Loucy (cell line): ENCODE measurements around the gene DOCK6.

ENCODE experiments used
- H2AFZ ChIP-seq: fragments of 200-600 bp; sonication (generic); 2 replicates; pipeline ENCODE4 v1.6.0; 2016; ENCODE audit warnings: antibody characterized with exemption, mild to moderate bottlenecking, low read length, moderate library complexity
- H3F3A ChIP-seq: fragments of 200-600 bp; 2 replicates; pipeline ENCODE4 v1.6.0; 2016; ENCODE audit warnings: antibody characterized with exemption, low read depth, mild to moderate bottlenecking
- H3K27me3 ChIP-seq: fragments of 200-600 bp; sonication (generic); 2 replicates; pipeline ENCODE4 v1.6.1; 2014; ENCODE audit warnings: low read length, mild to moderate bottlenecking; ENCODE audit not compliant: insufficient read depth, poor library complexity, severe bottlenecking
- H3K36me3 ChIP-seq: fragments of 200-600 bp; sonication (generic); 2 replicates; pipeline ENCODE4 v1.6.1; 2016; ENCODE audit warnings: low read length; ENCODE audit not compliant: insufficient read depth
- H3K4me1 ChIP-seq: fragments of 200-600 bp; sonication (generic); 2 replicates; pipeline ENCODE4 v1.5.1; 2014; ENCODE audit warnings: low read length, mild to moderate bottlenecking; ENCODE audit not compliant: insufficient read depth, poor library complexity, severe bottlenecking
- H3K4me2 ChIP-seq: fragments of 200-600 bp; sonication (generic); 2 replicates; pipeline ENCODE4 v1.6.0; 2014; ENCODE audit warnings: antibody characterized with exemption, low read length, low read depth, mild to moderate bottlenecking; ENCODE audit not compliant: poor library complexity, severe bottlenecking
- H3K4me3 ChIP-seq: fragments of 200-600 bp; sonication (generic); 2 replicates; pipeline ENCODE4 v1.5.1; 2014; ENCODE audit warnings: low read length, mild to moderate bottlenecking, mixed read lengths; ENCODE audit not compliant: poor library complexity, severe bottlenecking
- H3K79me2 ChIP-seq: fragments of 200-600 bp; sonication (generic); 2 replicates; pipeline ENCODE4 v1.6.1; 2014; ENCODE audit warnings: low read length; ENCODE audit not compliant: insufficient read depth
- H3K9ac ChIP-seq: fragments of 200-600 bp; sonication (generic); 2 replicates; pipeline ENCODE4 v1.6.0; 2014; ENCODE audit warnings: mild to moderate bottlenecking, low read depth, low read length, moderate library complexity; ENCODE audit not compliant: poor library complexity, severe bottlenecking
- H3K9me2 ChIP-seq: fragments of 200-600 bp; sonication (generic); replicated peaks from 2 replicates; pipeline ENCODE4 v1.6.1; 2016; ENCODE audit warnings: low read depth, low read length, mixed read lengths
- H3K9me3 ChIP-seq: fragments of 200-600 bp; sonication (generic); 2 replicates; pipeline ENCODE4 v1.6.1; 2014; ENCODE audit warnings: mild to moderate bottlenecking, antibody characterized with exemption, low read length, low read depth; ENCODE audit not compliant: insufficient read depth
- H4K20me1 ChIP-seq: fragments of 200-600 bp; sonication (generic); 2 replicates; pipeline ENCODE4 v1.6.0; 2014; ENCODE audit warnings: antibody characterized with exemption, low read length, mild to moderate bottlenecking; ENCODE audit not compliant: insufficient read depth, poor library complexity, severe bottlenecking
- EZH2phosphoT487 ChIP-seq: fragments of 200-600 bp; IDR thresholded peaks from 2 replicates; pipeline ENCODE4 v1.6.1; 2018; ENCODE audit warnings: antibody characterized with exemption, mild to moderate bottlenecking, moderate library complexity, borderline replicate concordance
- TF ChIP-seq, protein P1 (sequence below): fragments of 200-600 bp; sonication (generic); conservative IDR thresholded peaks from 2 replicates; pipeline ENCODE4 v1.5.1; 2014; ENCODE audit warnings: mild to moderate bottlenecking, antibody characterized with exemption, low read length

The DOCK6 gene

DNA sequence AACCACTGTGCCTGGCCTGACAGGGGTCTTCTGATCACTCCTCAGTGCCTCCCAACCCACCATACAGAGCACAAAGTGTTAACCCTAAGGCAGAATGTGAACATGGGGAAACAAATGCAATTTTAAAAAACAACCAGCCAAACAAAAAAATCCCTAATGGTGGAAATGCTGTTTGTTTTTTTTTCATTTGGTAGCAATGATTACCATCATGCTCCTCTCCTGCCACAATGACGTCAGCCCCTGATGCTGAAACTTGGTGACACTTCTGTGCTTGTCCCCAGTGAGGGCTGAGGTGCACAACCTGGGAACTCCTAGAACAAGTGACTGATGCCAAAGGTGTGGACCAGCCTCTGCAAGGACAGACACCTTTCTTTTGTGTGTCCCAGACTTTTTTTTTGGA is 29.7 kb upstream of the DOCK6 start:
- no peaks in the 10 kb centered on the region for H3K9me2 ChIP-seq
- peaks cover 7% of the 10 kb centered on the region for H3K4me1 ChIP-seq
- TF ChIP-seq, protein P1, sequence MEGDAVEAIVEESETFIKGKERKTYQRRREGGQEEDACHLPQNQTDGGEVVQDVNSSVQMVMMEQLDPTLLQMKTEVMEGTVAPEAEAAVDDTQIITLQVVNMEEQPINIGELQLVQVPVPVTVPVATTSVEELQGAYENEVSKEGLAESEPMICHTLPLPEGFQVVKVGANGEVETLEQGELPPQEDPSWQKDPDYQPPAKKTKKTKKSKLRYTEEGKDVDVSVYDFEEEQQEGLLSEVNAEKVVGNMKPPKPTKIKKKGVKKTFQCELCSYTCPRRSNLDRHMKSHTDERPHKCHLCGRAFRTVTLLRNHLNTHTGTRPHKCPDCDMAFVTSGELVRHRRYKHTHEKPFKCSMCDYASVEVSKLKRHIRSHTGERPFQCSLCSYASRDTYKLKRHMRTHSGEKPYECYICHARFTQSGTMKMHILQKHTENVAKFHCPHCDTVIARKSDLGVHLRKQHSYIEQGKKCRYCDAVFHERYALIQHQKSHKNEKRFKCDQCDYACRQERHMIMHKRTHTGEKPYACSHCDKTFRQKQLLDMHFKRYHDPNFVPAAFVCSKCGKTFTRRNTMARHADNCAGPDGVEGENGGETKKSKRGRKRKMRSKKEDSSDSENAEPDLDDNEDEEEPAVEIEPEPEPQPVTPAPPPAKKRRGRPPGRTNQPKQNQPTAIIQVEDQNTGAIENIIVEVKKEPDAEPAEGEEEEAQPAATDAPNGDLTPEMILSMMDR, result no peak
- no peak for TF ChIP-seq EZH2phosphoT487

DNA sequence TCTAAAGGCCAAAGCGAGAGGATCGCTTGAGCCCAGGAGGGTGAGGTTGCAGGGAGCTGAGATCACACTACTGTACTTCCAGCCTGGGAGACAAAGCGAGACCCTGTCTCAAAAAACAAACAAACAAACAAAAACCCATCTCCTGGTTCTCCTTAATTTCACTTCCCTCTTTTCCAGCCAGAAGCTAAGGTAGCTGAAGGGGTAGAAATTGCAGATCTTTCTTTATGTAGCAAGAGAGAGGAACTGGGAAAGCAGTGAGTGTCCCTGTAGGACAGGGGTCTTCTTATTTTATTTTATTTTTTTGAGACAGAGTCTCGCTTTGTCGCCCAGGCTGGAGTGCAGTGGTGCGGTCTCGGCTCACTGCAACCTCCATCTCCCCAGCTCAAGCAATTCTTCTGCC is 29.1 kb upstream of the DOCK6 start:
- Histone ChIP-seq H3K36me3 (no peaks in the 10 kb centered on the region), H3F3A (no peaks in the 10 kb centered on the region), H2AFZ (no peak overlapping the region), H3K4me2 (no peak overlapping the region), H3K79me2 (no peaks in the 10 kb centered on the region), H4K20me1 (no peaks in the 10 kb centered on the region), H3K9me3 (no peaks in the 10 kb centered on the region), H3K27me3 (no peaks in the 10 kb centered on the region), H3K9ac (no peak overlapping the region), H3K4me1 (peaks cover 7% of the 10 kb centered on the region), H3K9me2 (no peaks in the 10 kb centered on the region), H3K4me3 (no peak overlapping the region)
- no peak for TF ChIP-seq EZH2phosphoT487
- TF ChIP-seq, protein P1, result no peak

More for the DNA sequence above, 29.7 kb upstream of the DOCK6 start:
- Histone ChIP-seq H3K9me3 (no peaks in the 10 kb centered on the region), H3K4me2 (no peak overlapping the region), H3K9ac (no peak overlapping the region), H3K36me3 (no peaks in the 10 kb centered on the region), H4K20me1 (no peaks in the 10 kb centered on the region), H3K79me2 (no peaks in the 10 kb centered on the region), H3F3A (no peaks in the 10 kb centered on the region), H2AFZ (no peak overlapping the region), H3K4me3 (no peak overlapping the region), H3K27me3 (no peaks in the 10 kb centered on the region)

DNA sequence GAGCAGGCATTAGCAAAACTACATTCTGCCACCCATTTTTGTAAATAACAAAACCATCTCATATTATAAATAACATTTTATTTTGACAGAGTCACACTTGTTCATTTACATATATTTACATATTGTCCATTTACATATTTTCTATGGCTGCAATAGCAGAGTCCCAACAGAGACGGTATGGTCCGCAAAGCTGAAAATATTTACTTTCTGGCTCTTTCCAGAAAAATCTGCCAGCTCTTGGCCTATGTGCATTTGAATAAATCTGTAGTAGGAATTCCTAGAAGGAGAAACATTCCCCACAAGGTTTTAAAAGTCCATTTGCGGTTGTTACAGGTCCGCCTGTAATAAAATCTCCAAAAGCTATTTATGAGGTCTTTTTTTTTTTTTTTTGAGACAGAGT is 27.9 kb upstream of the DOCK6 start:
- Histone ChIP-seq H3K36me3 (no peaks in the 10 kb centered on the region), H3K9ac (no peak overlapping the region), H3K9me3 (no peaks in the 10 kb centered on the region), H3K9me2 (no peaks in the 10 kb centered on the region), H3K79me2 (no peaks in the 10 kb centered on the region), H3K27me3 (no peaks in the 10 kb centered on the region), H3F3A (no peaks in the 10 kb centered on the region), H4K20me1 (no peaks in the 10 kb centered on the region), H3K4me3 (no peak overlapping the region), H3K4me2 (no peak overlapping the region), H3K4me1 (peaks cover 7% of the 10 kb centered on the region), H2AFZ (no peak overlapping the region)
- TF ChIP-seq, protein P1, result no peak
- no peak for TF ChIP-seq EZH2phosphoT487
